GM18505 (cell line): ENCODE measurements around the gene ZSCAN5A.
"Not testable (repeated sequence)": the region's sequence is repeated elsewhere in the genome, so short reads cannot be mapped to it uniquely, and the experiment has no call there.

ENCODE experiments used
- ATAC-seq: cut with Tn5 transposase; IDR thresholded peaks from one replicate; pipeline ENCODE4 v1.9.1; 2021; ENCODE audit not compliant: unreplicated experiment
- POLR2A ChIP-seq: IDR thresholded peaks from 4 replicates; pipeline ENCODE4 v1.6.1; 2011; ENCODE audit warnings: borderline replicate concordance; ENCODE audit not compliant: insufficient read depth, insufficient read length; ENCODE audit errors: extremely low read depth

Gene ZSCAN5A

DNA sequence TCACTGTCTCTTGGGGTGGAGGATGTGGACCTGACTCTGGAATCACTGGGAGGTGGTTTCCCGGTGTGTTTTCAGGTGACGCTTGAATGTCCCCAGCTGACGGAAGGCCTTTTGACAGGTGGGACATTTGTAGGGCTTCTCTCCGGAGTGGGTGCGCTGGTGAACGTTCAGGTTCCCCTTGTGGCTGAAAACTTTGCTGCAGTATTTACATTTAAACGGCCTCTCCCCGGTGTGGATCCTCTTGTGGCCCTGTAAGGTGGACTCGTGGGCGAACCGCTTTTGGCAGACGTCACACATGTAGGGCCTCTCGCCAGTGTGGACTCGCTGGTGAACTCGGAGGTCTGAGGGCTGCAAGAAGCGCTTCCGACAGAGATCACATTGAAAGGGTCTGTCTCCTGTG is 124.9 kb downstream of the ZSCAN5A start:
- no peak for ATAC-seq
- no peak for TF ChIP-seq POLR2A

GRCh38 chr19:56177564-56178243 is 136.9 kb downstream of the ZSCAN5A start:
- ATAC-seq, result no peak
- TF ChIP-seq POLR2A, result no peak

- no peak for ATAC-seq
Measured at GRCh38 chr19:56176881-56177280, 137.8 kb downstream of the ZSCAN5A start.

DNA sequence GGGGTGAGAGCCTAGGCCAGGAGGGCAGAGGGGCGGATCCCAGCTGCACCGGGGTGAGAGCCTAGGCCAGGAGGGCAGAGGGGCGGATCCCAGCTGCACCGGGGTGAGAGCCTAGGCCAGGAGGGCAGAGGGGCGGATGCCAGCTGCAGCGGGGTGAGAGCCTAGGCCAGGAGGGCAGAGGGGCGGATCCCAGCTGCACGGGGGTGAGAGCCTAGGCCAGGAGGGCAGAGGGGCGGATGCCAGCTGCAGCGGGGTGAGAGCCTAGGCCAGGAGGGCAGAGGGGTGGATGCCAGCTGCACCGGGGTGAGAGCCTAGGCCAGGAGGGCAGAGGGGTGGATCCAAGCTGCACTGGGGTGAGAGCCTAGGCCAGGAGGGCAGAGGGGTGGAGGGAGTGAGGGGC is 138.3 kb downstream of the ZSCAN5A start:
- not testable (repeated sequence) for ATAC-seq

More at GRCh38 chr19:56176881-56177280, 137.8 kb downstream of the ZSCAN5A start:
- TF ChIP-seq POLR2A, result no peak

- not testable (repeated sequence) for ATAC-seq
Measured at GRCh38 chr19:56175861-56176307, 138.8 kb downstream of the ZSCAN5A start, which contains the start of gene GALP. Gene GALP (plus strand): TSS chr19:56176008. CDS start chr19:56177109, 1,101 bp downstream.

DNA sequence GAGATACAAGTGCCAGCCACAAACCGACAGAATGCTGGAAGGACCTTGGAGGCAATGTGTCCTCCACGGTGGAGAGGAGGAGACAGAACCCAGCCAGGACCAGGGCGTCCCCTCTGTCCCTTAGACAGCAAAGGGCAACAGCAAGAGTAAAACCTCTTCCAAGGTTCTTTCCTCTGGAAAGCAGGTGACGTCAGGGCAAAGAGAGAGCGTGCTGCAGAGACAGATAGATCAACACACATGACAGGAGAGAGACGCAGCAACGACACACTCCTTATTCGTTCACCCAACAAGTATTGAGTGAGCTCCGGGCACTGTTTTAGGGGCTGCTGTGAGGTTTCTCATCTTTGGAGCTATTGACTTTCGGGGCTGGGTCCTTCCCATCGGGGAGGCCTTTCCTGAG is 140.1 kb downstream of the ZSCAN5A start:
- no peak for TF ChIP-seq POLR2A
- ATAC-seq, result no peak

GRCh38 chr19:56174086-56174485 is 140.6 kb downstream of the ZSCAN5A start:
- no peak for ATAC-seq
- TF ChIP-seq POLR2A, result no peak
